Mucosa of rectum (tissue), 2 donors: Measurements from ENCODE around the gene SERPINF2.

ENCODE experiments used
- H3K27ac ChIP-seq, 2 donors: one replicate each; pipeline ENCODE4 v1.7.0; 2013; ENCODE audit warnings: inconsistent platforms in 2 of 2, low read depth in 2 of 2, low read length in 2 of 2
- H3K27me3 ChIP-seq, 2 donors: one replicate each; pipeline ENCODE4 v1.7.0; 2013; ENCODE audit warnings: low read length in 2 of 2; ENCODE audit not compliant: control insufficient read depth in 2 of 2, insufficient read depth in 2 of 2
- H3K36me3 ChIP-seq, 2 donors: one replicate each; pipeline ENCODE4 v1.7.0; 2013; ENCODE audit warnings: low read length in 2 of 2; ENCODE audit not compliant: control insufficient read depth in 2 of 2, insufficient read depth in 2 of 2
- H3K4me1 ChIP-seq, 2 donors: one replicate each; pipeline ENCODE4 v1.7.0; 2013; ENCODE audit warnings: low read length in 2 of 2, mild to moderate bottlenecking in 1 of 2; ENCODE audit not compliant: control insufficient read depth in 2 of 2, insufficient read depth in 2 of 2
- H3K4me3 ChIP-seq, 2 donors: one replicate each; pipeline ENCODE4 v1.7.0; 2013; ENCODE audit warnings: low read length in 2 of 2
- H3K9ac ChIP-seq, 2 donors: one replicate each; pipeline ENCODE4 v1.7.0; 2013; ENCODE audit warnings: low read length in 2 of 2, low read depth in 1 of 2, mild to moderate bottlenecking in 1 of 2
- H3K9me3 ChIP-seq, 2 donors: one replicate each; pipeline ENCODE4 v1.7.0; 2013; ENCODE audit warnings: low read length in 2 of 2; ENCODE audit not compliant: control insufficient read depth in 2 of 2
- donor health status: healthy.
- donor health status: Normal muscosa, but diverticular disease.

The SERPINF2 gene

DNA sequence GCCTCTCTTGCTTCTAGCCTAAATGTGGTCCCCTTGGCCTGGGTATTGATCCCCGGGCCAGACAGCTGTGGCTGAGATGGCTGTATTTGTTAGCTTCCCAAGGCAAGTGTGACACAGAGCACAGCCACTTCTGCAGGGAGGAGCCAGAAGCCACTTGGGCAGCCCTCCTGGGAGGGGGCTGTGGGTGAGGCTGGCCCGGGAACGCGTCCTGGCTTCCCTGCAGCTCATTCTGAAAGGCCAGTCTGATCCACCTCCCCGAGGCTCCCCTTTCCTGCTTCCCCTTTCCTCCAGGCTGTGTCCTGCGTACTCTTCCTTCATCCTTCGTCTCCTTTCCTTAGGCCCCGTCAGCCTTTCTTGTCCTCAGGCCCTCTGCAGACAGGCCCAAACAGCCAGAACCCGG lies 8.0 kb downstream of the SERPINF2 start:
- no peak overlapping the region for H3K27ac ChIP-seq

DNA sequence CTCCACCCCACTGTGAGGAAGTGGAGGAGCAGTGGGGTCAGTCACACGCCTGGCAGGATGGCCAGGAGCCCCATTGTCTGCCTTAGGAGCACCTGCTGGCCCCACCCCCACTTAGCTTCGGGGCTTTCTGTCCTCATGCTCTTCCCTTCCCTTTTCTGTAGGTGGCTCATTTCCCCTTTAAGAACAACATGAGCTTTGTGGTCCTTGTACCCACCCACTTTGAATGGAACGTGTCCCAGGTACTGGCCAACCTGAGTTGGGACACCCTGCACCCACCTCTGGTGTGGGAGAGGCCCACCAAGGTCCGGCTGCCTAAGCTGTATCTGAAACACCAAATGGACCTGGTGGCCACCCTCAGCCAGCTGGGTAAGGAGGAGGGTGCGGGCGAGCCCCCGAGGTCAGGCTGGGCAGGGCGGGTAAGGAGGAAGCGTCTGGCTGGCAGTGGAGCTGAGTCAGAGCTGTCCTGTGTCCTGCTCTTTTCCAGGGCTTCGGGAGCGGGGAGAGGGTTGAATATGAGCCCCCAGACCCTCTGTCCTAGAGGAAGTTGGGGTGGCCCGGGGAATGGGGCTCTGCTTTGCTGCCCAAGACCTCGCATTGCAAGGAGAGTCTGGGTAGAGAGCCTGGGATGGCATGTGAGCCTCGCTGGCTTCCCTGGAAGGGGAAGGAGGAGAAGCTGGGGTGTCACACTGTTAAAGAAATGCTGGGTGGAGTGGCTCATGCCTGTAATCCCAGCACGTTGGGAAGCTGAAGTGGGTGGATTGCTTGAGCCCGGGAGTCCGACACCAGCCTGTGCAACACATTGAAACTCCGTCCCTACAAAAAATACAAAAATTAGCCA lies 10.0 kb downstream of the SERPINF2 start:
- H3K36me3 ChIP-seq: no peaks in the 10 kb centered on the region
- no peaks in the 10 kb centered on the region for H3K27me3 ChIP-seq
- peak overlapping the region; percentile 40 to 50 for H3K4me3 ChIP-seq
- H3K9ac ChIP-seq: peak overlapping the region in 1 of 2 donors; percentile 58
- no peaks in the 10 kb centered on the region for H3K9me3 ChIP-seq
- H3K4me1 ChIP-seq: peaks cover 8 to 14% of the 10 kb centered on the region in 2 donors
- peak overlapping the region; percentile 63 to 68 for H3K27ac ChIP-seq

More for the DNA sequence above, 8.0 kb downstream of the SERPINF2 start:
- H3K9ac ChIP-seq: no peak overlapping the region
- peaks cover 8 to 22% of the 10 kb centered on the region in 2 donors for H3K4me1 ChIP-seq
- H3K27me3 ChIP-seq: no peaks in the 10 kb centered on the region
- no peaks in the 10 kb centered on the region for H3K9me3 ChIP-seq
- no peak overlapping the region for H3K4me3 ChIP-seq
- H3K36me3 ChIP-seq: no peaks in the 10 kb centered on the region

DNA sequence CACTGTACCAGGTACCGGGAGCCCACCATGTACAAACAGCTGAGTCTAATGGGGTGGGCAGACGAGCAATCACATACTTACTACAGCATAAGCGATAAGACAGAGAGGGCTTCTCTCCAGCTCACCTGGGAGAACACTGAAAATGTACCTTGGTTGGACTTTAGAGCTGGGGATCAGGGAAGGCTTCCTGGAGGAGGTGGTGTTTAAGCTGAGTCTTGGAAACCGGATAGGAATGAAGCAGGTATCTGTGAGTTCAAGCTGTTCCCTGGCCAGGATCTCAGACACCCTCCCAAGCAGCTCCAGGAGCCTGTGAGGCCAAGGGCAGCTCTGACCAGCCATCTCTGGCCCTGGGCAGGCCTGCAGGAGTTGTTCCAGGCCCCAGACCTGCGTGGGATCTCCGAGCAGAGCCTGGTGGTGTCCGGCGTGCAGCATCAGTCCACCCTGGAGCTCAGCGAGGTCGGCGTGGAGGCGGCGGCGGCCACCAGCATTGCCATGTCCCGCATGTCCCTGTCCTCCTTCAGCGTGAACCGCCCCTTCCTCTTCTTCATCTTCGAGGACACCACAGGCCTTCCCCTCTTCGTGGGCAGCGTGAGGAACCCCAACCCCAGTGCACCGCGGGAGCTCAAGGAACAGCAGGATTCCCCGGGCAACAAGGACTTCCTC lies 11.2 kb downstream of the SERPINF2 start:
- Histone ChIP-seq H3K27ac (no peak overlapping the region), H3K9me3 (no peaks in the 10 kb centered on the region), H3K4me3 (no peak overlapping the region), H3K4me1 (peaks cover 8 to 14% of the 10 kb centered on the region in 2 donors), H3K9ac (no peak overlapping the region), H3K27me3 (no peaks in the 10 kb centered on the region), H3K36me3 (no peaks in the 10 kb centered on the region)

GRCh38 chr17:1754430-1755112 lies 11.9 kb downstream of the SERPINF2 start:
- Histone ChIP-seq H3K9ac (no peak overlapping the region), H3K4me1 (peaks cover 8 to 14% of the 10 kb centered on the region in 2 donors), H3K36me3 (no peaks in the 10 kb centered on the region), H3K27me3 (no peaks in the 10 kb centered on the region), H3K27ac (no peak overlapping the region), H3K4me3 (no peak overlapping the region), H3K9me3 (no peaks in the 10 kb centered on the region)

DNA sequence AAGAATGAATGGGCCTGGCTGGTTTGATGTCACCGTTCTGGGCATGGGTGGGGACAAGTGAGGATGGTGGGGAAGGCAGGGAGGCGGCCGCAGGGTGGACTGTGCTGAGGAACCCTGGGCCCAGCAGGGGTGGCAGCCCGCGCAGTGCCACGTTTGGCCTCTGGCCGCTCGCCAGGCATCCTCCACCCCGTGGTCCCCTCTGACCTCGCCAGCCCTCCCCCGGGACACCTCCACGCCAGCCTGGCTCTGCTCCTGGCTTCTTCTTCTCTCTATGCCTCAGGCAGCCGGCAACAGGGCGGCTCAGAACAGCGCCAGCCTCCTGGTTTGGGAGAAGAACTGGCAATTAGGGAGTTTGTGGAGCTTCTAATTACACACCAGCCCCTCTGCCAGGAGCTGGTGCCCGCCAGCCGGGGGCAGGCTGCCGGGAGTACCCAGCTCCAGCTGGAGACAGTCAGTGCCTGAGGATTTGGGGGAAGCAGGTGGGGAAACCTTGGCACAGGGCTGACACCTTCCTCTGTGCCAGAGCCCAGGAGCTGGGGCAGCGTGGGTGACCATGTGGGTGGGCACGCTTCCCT lies 12.7 kb downstream of the SERPINF2 start:
- Histone ChIP-seq H3K9me3 (no peaks in the 10 kb centered on the region), H3K9ac (no peak overlapping the region), H3K4me1 (peaks cover 8 to 14% of the 10 kb centered on the region in 2 donors), H3K27me3 (no peaks in the 10 kb centered on the region), H3K27ac (no peak overlapping the region), H3K4me3 (no peak overlapping the region), H3K36me3 (no peaks in the 10 kb centered on the region)

DNA sequence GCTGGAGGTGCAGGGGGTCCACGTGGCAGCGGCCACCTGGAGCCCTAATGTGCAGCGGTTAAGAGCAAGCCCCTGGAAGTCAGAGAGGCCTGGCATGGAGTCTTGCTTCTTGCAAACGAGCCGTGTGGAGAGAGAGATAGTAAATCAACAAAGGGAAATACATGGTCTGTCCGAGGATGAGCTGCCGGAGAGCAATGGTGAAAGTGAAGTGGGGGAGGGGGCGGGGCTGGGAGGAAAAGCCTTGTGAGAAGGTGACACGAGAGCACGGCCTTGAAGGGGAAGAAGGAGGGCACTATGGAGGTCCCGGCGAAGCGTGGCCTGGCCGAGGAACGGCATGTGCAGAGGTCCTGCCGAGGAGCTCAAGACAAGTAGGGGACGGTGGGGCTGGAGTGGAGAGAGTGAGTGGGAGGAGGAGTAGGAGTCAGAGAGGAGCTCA lies 13.2 kb downstream of the SERPINF2 start:
- Histone ChIP-seq H3K4me1 (peaks cover 8 to 14% of the 10 kb centered on the region in 2 donors), H3K36me3 (no peaks in the 10 kb centered on the region), H3K4me3 (no peak overlapping the region), H3K27me3 (no peaks in the 10 kb centered on the region), H3K9me3 (no peaks in the 10 kb centered on the region), H3K27ac (no peak overlapping the region), H3K9ac (no peak overlapping the region)

- peaks cover 6 to 13% of the 10 kb centered on the region in 2 donors for H3K4me1 ChIP-seq
- no peaks in the 10 kb centered on the region for H3K27me3 ChIP-seq
- H3K9me3 ChIP-seq: no peaks in the 10 kb centered on the region
- no peak overlapping the region for H3K27ac ChIP-seq
- no peak overlapping the region for H3K9ac ChIP-seq
- H3K36me3 ChIP-seq: no peaks in the 10 kb centered on the region
- H3K4me3 ChIP-seq: no peak overlapping the region
Observed at GRCh38 chr17:1758807-1759206, 16.1 kb downstream of the SERPINF2 start.

DNA sequence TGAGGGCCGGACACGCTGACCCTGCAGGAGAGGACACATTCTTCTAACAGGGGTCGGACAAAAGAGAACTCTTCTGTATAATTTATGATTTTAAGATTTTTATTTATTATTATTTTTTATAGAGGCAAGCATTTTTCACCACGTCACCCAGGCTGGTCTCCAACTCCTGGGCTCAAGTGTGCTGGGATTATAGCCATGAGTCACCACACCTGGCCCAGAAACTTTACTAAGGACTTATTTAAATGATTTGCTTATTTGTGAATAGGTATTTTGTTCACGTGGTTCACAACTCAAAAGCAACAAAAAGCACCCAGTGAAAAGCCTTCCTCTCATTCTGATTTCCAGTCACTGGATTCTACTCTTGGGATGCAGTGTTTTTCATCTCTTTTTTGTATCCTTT lies 16.9 kb downstream of the SERPINF2 start:
- no peaks in the 10 kb centered on the region for H3K36me3 ChIP-seq
- H3K27me3 ChIP-seq: no peaks in the 10 kb centered on the region
- H3K9ac ChIP-seq: no peak overlapping the region
- no peak overlapping the region for H3K27ac ChIP-seq
- peaks cover 6 to 19% of the 10 kb centered on the region in 2 donors for H3K4me1 ChIP-seq
- no peaks in the 10 kb centered on the region for H3K9me3 ChIP-seq
- H3K4me3 ChIP-seq: no peak overlapping the region

DNA sequence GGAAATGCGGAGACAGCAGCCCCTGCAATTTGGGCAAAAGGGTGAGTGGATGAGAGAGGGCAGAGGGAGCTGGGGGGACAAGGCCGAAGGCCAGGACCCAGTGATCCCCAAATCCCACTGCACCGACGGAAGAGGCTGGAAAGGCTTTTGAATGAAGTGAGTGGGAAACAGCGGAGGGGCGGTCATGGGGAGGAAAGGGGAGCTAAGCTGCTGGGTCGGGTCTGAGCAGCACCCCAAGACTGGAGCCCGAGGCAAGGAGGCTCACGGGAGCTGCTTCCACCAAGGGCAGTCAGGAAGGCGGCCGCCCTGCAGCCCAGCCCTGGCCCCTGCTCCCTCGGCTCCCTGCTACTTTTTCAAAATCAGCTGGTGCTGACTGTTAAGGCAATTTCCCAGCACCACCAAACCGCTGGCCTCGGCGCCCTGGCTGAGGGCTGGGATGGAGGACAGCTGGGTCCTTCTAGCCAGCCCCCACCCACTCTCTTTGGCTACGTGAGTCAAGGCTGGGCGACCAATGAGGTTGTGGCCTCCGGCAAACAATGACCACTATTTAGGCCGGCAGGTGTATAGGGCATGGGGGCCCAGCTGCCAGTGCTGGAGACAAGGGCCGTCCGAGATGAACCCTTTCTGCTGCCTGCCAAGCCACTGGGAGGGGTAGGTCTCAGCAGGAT lies 19.7 kb downstream of the SERPINF2 start:
- Histone ChIP-seq H3K4me3 (peak overlapping the region; percentile 50 to 52), H3K9ac (peak overlapping the region; percentile 34 to 46)

More for the DNA sequence above, 19.7 kb downstream of the SERPINF2 start:
- Histone ChIP-seq H3K27me3 (no peaks in the 10 kb centered on the region), H3K9me3 (no peaks in the 10 kb centered on the region), H3K27ac (peak overlapping the region; percentile 68 to 78), H3K4me1 (peaks cover 6 to 22% of the 10 kb centered on the region in 2 donors), H3K36me3 (no peaks in the 10 kb centered on the region)
